GM18870 (cell line): Measurements from ENCODE around the gene CXCR6.

Source experiments
- ATAC-seq: cut with Tn5 transposase; IDR thresholded peaks from one replicate; pipeline ENCODE4 v1.9.1; 2021; ENCODE audit warnings: moderate library complexity; ENCODE audit not compliant: unreplicated experiment

CXCR6 gene

GRCh38 chr3:45921158-45922038, 21.9 kb upstream of the CXCR6 start:
- no peak for ATAC-seq

GRCh38 chr3:45922039-45922326, 21.3 kb upstream of the CXCR6 start:
- ATAC-seq = no peak

- ATAC-seq = no peak
Observed at GRCh38 chr3:45922950-45923590, 20.2 kb upstream of the CXCR6 start.

- ATAC-seq = no peak
Observed at GRCh38 chr3:45923755-45924154, 19.5 kb upstream of the CXCR6 start.

- no peak for ATAC-seq
Observed at GRCh38 chr3:45927881-45928280, 15.4 kb upstream of the CXCR6 start.

GRCh38 chr3:45929042-45929679, 14.1 kb upstream of the CXCR6 start:
- no peak for ATAC-seq

DNA sequence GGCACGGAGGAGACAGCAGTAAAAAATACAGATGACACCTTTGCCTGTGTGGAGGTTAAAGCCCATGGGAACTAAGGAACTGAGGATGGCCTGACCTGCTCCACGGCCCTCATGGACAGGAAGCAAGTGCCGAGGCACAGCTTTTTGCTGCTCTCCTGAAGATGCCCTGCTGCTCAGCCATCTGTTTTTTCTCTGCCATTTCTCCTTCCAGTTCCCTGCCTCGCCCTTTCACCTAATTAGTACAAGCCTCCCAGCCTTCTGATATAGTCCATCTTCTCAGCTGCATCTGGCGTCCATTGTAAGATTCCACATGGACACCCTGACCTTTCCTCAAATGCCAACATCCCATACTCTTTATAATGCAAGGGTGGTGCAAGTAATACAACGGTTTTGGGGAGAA, 11.8 kb upstream of the CXCR6 start:
- ATAC-seq = no peak

DNA sequence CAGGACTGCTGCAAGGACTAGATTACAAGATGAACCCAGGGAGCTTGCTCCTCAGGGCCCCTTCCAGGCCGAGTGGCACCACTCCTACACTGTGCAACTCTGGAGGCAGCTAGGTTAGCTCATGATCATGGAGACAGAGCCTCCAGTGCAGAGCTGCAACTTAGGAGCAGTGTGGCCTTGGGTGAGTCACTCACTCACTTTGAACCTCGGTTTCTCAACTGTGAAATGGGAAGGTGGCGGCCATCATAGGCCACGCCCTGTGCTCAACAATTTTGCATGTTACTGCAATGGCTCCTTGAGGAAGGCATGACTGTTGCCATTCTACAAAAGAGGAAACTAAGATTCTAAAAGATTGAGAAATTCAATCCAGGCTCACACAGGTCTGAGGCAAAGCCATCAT, 11.2 kb upstream of the CXCR6 start:
- ATAC-seq = no peak

DNA sequence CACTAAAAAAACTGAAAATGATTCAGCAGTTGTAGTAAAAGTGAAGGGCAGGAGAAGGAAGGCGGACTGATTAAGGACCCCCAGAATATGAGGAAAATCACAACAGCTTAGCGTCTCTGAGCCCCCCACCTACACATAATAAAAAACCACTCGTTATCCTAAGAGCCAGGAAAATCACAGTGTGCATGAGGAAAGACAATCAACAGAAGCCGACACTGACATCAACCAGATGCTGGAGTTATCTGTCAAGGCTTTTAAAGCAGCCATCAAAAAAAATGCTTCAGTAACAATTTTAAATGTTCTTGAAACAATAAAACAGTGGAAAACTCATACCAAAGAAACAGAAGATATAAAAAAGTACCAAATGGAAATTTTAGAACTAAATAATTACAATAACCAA, 9.7 kb upstream of the CXCR6 start:
- no peak for ATAC-seq

DNA sequence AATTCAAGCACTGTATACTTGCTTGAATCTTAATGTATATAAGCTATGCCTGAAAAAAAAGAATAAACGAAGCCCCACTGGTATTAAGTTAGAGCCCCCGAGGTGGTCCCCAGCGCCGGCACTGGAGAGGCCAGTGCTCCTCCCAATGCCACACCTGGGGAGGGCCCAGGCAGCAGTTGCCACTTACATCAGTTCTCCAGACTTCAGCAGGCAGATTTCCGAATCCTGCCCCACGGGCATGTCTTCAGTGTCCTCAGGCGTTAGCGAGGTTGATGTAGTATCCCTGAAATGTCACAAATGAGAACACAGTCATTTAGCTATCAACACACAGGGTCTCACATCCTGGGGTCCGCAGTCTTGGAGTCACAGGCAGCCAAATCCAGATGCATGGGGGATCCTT, 7.0 kb upstream of the CXCR6 start:
- no peak for ATAC-seq

GRCh38 chr3:45937206-45938042, 5.8 kb upstream of the CXCR6 start:
- ATAC-seq = no peak

DNA sequence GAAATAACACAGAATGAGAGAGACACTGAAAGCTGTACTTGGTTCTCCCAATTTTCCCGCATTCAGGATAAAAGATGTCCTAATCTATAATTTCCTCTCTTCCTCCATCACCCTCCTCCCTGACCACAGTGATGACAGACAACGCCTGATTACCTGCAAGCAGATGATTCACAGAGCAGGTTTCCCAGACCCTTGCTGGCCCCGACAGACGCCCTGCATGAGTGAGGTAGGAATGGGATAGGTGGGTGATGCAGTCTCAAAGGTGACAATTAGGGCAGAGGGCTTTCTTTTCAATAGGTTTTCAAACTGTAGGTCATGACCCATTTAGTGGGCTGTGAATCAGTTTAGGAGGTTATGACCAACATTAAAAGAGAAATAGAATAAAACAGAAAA, 5.2 kb upstream of the CXCR6 start:
- no peak for ATAC-seq

- no peak for ATAC-seq
Observed at GRCh38 chr3:45938864-45939263, 4.4 kb upstream of the CXCR6 start.

DNA sequence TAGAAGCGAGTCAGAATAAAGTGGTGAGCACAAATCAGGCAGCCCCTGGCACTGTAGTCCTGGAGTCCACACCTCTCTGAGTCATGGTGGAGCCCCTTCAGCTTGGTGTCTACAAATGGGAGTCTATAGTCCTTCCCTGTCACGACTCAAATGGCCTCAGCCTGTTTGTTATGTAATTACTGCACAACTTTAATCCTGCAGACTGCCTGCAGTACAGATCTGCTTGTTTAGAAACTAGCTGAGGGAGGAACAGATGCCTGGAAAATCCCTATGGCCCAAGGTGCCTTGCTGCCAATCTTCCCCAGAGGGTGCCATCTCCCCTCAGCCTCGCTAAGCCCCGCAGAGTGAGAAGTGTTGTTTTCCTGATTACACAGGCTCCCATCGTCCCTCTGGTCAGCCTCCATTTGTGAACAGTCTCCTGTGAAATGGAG, 3.9 kb upstream of the CXCR6 start:
- no peak for ATAC-seq

DNA sequence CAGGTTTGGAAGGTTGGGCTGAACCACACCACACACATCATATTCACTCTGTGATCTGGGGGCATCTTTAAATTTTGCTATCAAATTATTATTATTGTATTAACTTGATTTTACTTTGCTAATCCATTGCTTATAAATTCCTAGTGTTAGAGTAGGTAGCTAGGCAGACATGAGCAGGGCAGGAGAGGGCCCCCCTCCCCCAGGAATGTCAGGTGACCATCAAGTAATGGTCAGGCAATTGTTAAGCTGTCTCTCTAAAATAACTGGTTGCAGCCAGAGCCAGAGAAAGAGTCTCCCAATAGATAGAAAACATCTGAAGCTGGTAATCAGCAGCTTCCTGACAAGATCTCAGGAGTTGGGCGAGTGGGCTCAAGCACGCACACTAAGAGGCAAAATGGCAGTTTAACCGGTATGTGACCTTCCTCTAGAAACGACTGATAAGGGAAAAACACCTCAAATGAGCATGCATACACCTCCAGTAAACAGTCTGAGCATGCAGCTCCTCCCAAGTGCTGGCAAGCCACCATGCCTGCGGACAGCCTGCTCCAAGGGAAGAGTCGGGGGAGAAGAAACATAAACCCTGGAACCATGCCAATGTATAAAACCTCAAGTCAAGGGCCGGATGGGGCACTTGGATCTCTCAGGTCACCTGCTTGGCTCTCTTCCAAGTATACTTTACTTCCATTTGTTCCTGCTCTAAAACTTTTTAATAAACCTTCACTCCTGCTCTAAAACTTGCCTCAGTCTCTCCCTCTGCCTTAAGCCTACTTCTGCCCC, 3.1 kb upstream of the CXCR6 start:
- ATAC-seq = no peak

DNA sequence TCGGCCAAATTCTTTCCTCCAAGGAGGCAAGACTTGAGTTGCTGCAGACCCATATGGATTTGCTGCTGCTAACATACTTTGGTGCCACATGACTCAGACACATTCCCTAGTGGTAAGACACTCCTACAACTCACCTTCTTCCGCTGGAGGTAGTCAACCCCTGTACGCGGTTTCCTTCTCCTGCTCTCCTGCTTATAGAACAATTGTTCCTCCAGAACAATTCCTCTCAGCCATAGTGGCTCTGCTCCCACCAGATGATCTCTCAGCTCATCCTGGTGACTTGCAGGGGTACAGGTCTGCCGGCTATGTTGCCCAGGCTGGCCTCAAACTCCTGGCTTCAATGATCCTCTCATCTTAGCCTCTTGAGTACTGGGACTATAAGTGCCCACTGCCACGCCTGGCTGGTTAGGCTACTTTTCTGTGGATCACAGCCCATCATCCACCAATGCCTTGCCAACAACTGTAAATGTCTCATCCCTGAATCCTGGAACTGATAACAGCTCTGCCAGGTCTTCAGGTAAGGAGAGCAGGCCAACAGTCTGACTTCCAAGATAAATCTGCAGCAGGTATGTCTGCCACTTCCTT, 2.4 kb upstream of the CXCR6 start:
- no peak for ATAC-seq

DNA sequence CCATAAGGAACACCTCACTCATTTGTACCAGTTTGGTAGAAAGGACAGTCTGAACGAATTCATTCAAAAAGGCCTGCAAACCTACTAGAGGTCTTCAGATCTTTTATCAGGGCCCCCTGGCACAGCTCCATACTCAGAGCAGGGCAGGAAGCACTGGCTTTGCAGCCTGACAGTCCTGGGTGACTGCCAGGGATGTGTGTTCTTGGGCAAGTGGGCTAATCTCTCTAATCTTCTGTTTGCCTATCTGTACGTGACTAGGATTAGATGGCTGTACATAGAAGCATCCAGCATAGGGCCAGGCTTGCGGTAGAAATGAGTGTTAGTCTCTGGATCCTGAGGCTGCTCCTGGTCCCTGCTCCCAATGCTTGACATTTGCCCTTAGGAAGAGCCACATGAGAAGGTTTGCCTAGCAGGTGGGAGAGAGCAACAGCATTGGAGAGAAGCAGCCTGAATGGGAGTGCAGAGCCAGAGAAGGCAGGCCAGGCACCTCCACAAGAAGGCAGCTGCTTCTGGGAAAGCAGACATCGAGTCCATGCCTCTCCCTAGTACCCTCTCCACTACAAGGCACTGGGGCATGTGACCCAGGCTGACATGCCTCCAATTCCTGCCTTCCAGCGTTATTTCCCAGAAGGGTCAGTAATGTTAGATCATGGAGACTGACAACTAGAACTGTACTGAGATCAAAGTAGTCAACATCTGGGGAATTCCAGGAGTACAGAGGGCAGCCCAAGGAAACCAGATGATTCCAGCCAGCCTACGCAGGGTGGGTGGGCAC, 1.0 kb upstream of the CXCR6 start:
- ATAC-seq = no peak

DNA sequence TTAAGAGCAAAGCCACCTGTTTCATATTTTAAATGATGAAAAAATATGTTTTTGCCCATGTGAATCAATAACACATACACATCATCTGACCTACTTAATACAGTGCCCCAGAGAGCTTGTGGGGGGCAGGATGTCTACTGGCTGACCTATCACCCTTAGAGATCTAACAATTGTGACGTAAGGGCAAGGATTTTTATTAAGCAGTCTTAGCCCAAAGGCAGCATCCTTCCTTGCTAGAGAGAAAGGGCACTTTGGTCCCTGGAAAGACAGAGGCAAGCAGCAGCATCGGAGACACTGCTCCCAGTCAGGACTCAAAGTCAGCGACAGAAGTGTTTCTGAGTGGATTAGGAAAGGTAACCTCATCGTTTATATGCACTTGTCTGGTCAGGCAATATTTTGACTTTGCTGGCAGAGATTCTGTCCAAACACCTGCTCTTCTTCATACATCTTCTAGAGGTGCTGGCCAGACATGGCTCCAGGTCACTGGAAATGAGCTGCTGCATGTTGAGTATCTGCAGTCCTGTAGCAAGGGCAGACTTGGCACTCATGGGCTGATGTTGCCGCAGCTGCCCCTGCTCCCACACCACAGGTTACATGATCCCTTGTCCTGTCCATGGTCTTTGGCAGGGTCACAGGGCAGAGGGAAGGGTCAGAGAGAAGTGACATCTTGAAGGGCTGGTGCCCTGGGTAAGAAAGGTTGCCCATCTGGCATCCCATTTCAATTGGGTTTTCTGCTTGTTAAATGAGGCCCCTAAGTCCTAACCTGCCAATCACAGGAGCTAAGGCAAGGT, 1.8 kb downstream of the CXCR6 start:
- ATAC-seq = no peak

GRCh38 chr3:45946307-45946706, 3.0 kb downstream of the CXCR6 start:
- ATAC-seq = no peak
